AG08396 (cell line): ENCODE results near the gene TBL1XR1.
"Not testable (repeated sequence)": the region's sequence is repeated elsewhere in the genome, so short reads cannot be mapped to it uniquely, and the experiment has no call there.

Experiments
- DNase-seq: peaks from one replicate; pipeline ENCODE4 v3.0.0; 2012; ENCODE audit warnings: low spot score, mixed read lengths

TBL1XR1 gene

GRCh38 chr3:177013681-177014280 is 183.5 kb downstream of the TBL1XR1 start:
- DNase-seq = no peak

DNA sequence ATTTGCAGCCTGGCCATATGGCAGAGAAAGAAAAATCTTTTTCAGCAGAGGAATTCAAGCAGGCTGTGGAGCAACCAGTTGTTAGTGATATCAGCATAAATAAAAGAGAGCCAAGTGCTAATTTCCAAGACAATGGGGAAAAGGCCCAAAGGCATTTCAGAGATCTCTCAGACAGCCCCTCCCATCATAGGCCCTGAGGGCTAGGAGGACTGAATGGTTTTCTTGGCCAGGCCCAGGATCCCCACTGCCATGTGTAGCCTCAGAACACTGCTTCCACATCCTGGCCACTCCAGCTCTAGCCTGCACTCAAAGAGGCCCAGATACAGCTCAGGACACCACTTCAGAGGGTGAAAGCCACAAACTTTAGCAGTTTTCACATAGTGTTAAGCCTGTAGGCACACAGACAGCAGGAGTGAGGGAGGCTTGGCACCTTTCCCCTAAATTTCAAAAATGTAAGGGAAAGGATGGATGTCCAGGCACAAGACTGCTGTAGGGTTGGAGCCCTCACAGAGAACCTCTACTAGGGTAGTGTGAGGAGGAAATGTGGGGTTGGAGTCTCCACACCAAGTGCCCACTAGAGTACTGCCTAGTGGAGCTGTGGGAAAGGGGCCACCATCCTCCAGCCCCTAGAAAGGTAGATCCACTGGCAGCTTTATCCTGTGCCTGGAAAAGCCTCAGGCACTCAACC is 191.4 kb downstream of the TBL1XR1 start:
- no peak for DNase-seq

GRCh38 chr3:177000159-177000558 is 197.1 kb downstream of the TBL1XR1 start:
- not testable (repeated sequence) for DNase-seq

DNA sequence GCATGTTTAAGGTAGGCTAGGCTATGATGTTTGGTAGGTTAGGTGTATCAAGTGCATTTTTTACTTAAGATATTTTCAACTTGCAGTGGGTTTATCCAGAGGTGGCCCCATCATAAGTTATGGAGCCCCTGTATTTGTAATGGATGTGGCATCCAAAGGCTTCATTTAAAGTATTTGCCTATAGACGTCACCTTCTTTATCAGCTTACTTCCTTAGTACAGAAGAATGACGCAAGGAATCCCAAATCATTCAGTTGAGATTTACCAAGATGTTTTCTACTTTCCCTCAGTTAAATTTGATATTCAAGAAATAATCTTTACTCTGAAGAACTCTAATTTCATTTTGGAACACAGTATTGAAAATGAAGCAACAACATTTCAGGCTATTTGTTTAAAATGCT is 201.3 kb downstream of the TBL1XR1 start:
- DNase-seq = no peak

GRCh38 chr3:176994891-176995781 is 202.1 kb downstream of the TBL1XR1 start:
- DNase-seq = no peak

- no peak for DNase-seq
Measured at GRCh38 chr3:176994393-176994792, 202.9 kb downstream of the TBL1XR1 start.

GRCh38 chr3:176992978-176993377 is 204.3 kb downstream of the TBL1XR1 start:
- no peak for DNase-seq

DNA sequence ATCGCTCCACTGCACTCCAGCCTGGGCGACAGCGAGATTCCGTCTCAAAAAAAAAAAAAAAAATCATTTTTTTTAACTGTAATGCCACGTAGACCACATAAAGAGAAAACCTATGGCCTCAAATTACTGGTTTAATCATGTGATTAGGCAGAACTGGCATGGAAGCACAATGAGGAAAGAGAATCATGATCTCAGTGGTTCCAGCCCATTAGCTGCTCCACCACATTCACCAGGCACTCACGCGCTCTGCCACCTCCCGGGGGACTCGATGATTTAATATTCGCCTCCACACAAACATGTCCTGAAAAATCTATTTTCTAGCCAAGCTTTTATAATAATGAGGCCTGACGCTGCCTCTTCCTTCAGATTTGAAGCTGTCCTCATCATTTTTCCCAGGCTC is 204.7 kb downstream of the TBL1XR1 start:
- no peak for DNase-seq

DNA sequence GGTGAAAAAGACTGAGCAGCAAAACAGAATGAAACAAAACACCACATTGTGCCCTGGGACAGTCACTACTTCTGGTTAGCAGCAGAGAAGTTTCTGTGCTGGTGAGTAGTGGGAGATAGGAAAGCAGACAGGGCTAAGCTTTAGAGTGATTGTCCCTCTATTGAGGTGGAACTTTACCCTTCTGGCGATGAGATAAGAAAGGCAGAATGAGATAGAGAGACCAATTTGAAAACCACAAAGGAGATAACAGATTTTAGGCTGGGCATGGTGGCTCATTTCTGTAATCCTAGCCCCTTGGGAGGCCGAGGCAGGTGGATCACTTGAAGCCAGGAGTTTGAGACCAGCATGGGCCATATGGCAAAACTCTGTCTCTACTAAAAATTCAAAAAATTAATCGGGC is 208.5 kb downstream of the TBL1XR1 start:
- no peak for DNase-seq

DNA sequence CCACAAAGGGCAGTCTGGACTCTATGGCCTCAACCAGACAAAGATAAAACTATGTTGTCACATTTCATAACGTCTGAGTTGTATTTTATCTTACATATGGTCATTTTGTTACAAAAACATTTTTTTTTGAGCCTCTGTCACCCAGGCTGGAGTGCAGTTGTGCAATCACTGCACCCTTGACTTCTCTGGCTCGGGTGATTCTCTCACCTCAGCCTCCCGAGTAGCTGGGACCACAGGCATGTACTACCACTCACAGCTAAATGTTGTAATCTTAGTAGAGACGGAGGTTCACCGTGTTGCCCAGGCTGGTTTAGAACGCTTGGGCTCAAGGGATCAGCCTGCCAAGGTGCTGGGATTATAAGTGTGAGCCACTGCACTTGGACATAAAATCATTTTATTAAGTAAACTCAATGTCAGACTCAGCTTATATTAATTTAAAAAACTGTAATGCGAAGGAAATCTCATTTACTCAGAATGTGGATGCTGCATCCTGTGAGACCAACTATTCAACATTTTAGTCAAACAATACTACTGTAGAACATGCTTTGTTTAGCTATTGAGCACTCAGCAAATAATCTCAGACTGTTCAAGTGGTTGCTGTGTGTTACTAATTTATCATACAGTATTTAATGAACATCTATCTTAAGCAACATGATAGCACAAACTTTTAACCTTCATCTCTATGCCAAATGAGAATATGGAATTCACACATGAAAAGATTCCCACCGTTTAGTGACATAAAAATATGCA is 209.2 kb downstream of the TBL1XR1 start:
- DNase-seq = no peak

DNA sequence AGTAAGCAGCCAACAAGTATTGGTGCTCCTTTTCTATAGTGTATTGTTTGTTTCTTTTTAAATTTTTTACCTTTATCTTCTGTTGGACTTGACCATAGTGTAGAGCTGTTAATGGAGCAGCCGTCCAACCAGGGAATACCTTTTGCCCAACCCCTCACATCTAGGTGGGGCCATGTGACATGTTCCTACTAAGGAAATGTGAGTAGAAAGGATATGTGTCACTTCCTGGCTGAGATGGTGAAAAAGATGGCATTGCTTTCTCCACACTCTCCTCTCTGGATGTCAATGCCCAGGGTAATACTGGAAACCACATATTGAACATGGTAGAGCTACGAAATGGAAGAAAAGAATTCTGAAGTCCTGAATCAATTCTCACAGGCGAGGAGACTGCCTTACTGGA is 218.8 kb downstream of the TBL1XR1 start:
- no peak for DNase-seq

DNA sequence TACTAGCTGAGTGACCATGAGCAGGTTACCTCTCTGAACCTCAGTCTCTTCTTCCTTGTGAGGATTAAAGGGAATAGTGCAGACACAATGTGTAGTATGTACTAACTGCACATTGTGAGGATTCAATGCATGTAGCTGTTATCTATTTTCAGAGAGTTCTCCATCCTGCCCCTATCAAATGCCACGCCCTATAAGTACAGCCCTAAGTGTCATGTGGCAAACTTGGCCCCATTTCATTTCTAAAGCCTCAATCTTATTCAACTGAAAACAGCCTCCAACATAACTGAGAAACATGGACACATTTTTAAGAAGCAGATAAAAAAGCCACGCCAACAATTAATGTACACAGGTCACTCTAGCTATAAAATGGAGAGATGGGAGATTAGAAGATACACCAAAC is 220.0 kb downstream of the TBL1XR1 start:
- DNase-seq = no peak

- DNase-seq = no peak
Measured at GRCh38 chr3:176976586-176976985, 220.7 kb downstream of the TBL1XR1 start.

DNA sequence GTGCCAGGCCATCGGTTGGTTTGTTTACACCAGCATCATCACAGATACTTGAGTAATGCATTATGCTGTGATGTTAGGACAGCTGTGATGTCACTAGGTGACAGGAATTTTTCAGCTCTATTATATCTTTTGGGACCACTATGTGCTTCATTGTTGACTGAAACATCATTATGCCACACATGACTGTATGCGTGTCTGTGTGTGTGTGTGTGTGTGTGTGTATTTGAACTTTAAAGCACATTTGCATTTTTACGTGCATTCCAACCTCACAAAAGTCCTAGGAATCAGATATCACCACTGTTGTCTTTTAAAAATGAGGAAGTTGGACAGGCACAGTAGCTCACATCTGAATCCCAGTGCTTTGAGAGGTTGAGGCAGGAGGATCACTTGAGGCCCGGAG is 223.0 kb downstream of the TBL1XR1 start:
- DNase-seq = no peak

- DNase-seq = no peak
Measured at GRCh38 chr3:176971613-176972174, 225.6 kb downstream of the TBL1XR1 start.

GRCh38 chr3:176970770-176971169 is 226.5 kb downstream of the TBL1XR1 start:
- DNase-seq = no peak

DNA sequence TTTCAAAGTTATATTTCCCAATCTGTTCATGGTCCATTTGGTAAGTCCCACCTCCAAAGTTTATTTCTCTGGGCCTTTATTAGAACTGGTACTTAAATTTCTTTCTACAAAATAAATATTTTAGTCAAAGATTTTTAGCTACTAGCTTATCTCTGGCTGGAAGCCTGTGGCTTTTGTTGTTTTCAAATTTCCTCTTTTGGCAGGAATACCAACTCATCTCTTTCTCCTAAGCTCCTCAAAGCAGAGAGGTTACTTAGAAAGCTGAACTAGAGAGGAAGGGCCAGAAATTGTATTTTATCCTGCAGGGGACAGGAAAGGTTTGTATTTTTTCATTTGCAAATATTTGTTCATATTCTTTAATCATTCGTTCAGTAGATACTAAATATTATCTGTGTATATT is 227.8 kb downstream of the TBL1XR1 start:
- no peak for DNase-seq
